Osteocyte (in vitro differentiated cells): ENCODE measurements around the gene AKAP13. TPM values are rescaled to one million over a fixed set of nuclear protein-coding genes. Genes with fewer than 3 reads are reported as not detected.

ENCODE experiments used
- DNase-seq: peaks from one replicate; pipeline ENCODE4 v3.0.0; 2021; ENCODE audit warnings: mixed read lengths; ENCODE audit not compliant: unreplicated experiment; ENCODE audit errors: extremely low spot score
- H3K27ac Mint-ChIP-seq: one replicate; pipeline ENCODE4 v1.8.0; 2021; ENCODE audit warnings: mild to moderate bottlenecking, mixed read lengths; ENCODE audit not compliant: unreplicated experiment
- H3K27me3 Mint-ChIP-seq: one replicate; pipeline ENCODE4 v1.8.0; 2021; ENCODE audit warnings: mixed read lengths; ENCODE audit not compliant: unreplicated experiment
- H3K36me3 Mint-ChIP-seq: one replicate; pipeline ENCODE4 v1.8.0; 2021; ENCODE audit warnings: mixed read lengths; ENCODE audit not compliant: unreplicated experiment
- H3K4me1 Mint-ChIP-seq: one replicate; pipeline ENCODE4 v1.8.0; 2021; ENCODE audit warnings: mixed read lengths; ENCODE audit not compliant: unreplicated experiment
- H3K4me3 Mint-ChIP-seq: one replicate; pipeline ENCODE4 v1.8.0; 2021; ENCODE audit warnings: mild to moderate bottlenecking, moderate library complexity, mixed read lengths; ENCODE audit not compliant: unreplicated experiment
- H3K9me3 Mint-ChIP-seq: one replicate; pipeline ENCODE4 v1.8.0; 2021; ENCODE audit warnings: mixed read lengths; ENCODE audit not compliant: unreplicated experiment
- total RNA-seq: library from RNA; stranded (reverse); gene quantifications from 2 replicates; pipeline ENCODE4 v1.2.1, GENCODE V29; 2021
- TF ChIP-seq, protein P1 (sequence below): fragments of 200-600 bp; sonication (generic); IDR thresholded peaks from 2 replicates; pipeline ENCODE4 v1.5.0; 2021; ENCODE audit warnings: antibody characterized with exemption, mild to moderate bottlenecking, moderate library complexity

AKAP13 gene
- total RNA-seq, 1 donor from 2014 or later: 146 TPM

DNA sequence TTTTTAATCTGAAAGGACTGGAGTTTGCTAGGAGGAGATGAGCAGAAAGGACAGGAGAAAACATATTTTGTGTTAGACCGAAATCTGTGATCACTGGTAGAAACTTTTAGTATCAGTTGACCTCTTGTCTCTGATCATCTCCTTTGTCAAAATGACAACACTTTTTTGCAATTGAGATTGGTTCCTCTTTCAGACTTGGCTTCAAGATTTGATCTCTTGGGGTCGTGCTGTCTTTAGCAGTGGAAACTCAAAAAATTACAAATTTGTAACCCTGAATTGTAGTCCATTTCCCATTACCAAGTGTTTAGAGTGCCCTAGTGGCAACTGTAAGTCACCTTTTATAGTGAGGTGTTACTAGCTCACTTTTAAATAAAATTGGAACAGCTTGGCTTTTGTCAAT is 306.9 kb downstream of the AKAP13 start:
- TF ChIP-seq, protein P1, sequence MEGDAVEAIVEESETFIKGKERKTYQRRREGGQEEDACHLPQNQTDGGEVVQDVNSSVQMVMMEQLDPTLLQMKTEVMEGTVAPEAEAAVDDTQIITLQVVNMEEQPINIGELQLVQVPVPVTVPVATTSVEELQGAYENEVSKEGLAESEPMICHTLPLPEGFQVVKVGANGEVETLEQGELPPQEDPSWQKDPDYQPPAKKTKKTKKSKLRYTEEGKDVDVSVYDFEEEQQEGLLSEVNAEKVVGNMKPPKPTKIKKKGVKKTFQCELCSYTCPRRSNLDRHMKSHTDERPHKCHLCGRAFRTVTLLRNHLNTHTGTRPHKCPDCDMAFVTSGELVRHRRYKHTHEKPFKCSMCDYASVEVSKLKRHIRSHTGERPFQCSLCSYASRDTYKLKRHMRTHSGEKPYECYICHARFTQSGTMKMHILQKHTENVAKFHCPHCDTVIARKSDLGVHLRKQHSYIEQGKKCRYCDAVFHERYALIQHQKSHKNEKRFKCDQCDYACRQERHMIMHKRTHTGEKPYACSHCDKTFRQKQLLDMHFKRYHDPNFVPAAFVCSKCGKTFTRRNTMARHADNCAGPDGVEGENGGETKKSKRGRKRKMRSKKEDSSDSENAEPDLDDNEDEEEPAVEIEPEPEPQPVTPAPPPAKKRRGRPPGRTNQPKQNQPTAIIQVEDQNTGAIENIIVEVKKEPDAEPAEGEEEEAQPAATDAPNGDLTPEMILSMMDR: no peak
- H3K9me3 Mint-ChIP-seq: no peaks in the 10 kb centered on the region
- H3K4me3 Mint-ChIP-seq: no peak overlapping the region
- peaks cover 20% of the 10 kb centered on the region for H3K4me1 Mint-ChIP-seq
- H3K27me3 Mint-ChIP-seq: no peaks in the 10 kb centered on the region
- H3K36me3 Mint-ChIP-seq: peaks cover 38% of the 10 kb centered on the region
- no peak for DNase-seq
- H3K27ac Mint-ChIP-seq: no peak overlapping the region

DNA sequence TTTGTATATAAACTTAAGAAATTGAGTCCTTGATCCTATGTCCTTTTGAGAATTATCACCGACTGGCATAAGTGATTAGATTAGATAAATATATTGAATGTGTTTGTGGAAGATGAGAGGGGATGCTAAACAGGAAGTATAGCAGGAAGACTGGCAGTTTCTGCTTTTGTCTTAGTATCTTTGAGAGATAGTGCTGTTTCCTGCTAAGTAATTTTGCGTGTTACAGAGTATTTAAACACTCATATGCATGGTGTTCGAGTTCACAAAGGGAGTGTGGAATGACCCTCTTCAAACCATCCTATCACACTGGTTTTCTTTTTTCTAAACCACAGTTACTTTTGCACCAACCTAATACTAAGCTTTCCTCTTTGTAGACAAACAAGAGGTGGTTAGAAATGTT is 308.3 kb downstream of the AKAP13 start:
- Mint-ChIP-seq H3K4me3 (no peak overlapping the region), H3K27ac (peak overlapping the region; percentile 95), H3K36me3 (peaks cover 41% of the 10 kb centered on the region), H3K27me3 (no peaks in the 10 kb centered on the region), H3K4me1 (peaks cover 20% of the 10 kb centered on the region), H3K9me3 (no peaks in the 10 kb centered on the region)
- TF ChIP-seq, protein P1: no peak
- DNase-seq: no peak

DNA sequence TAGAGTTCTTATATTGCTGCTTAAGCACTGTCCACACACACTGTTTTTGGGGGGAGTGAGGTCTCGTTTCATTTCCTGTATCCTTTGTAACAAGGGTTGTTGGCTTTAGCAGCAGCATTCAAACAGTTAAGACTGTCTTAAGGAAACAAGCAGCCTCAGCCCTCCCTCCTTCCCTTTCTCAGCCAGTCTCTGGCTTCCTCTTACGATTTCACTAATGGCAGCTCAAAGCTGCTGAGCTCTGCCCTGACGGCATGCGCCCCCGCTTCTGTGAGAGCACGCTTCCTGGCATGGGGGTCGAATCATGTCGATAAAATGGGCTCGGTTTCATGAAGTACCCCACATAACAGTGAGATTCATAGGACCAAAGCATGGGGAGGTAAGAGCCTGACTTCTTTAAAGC is 309.3 kb downstream of the AKAP13 start:
- peaks cover 20% of the 10 kb centered on the region for H3K4me1 Mint-ChIP-seq
- no peaks in the 10 kb centered on the region for H3K27me3 Mint-ChIP-seq
- DNase-seq: no peak
- TF ChIP-seq, protein P1: no peak
- H3K4me3 Mint-ChIP-seq: peak overlapping the region; percentile 76
- peaks cover 34% of the 10 kb centered on the region for H3K36me3 Mint-ChIP-seq
- H3K9me3 Mint-ChIP-seq: no peaks in the 10 kb centered on the region
- H3K27ac Mint-ChIP-seq: peak overlapping the region; percentile 95

DNA sequence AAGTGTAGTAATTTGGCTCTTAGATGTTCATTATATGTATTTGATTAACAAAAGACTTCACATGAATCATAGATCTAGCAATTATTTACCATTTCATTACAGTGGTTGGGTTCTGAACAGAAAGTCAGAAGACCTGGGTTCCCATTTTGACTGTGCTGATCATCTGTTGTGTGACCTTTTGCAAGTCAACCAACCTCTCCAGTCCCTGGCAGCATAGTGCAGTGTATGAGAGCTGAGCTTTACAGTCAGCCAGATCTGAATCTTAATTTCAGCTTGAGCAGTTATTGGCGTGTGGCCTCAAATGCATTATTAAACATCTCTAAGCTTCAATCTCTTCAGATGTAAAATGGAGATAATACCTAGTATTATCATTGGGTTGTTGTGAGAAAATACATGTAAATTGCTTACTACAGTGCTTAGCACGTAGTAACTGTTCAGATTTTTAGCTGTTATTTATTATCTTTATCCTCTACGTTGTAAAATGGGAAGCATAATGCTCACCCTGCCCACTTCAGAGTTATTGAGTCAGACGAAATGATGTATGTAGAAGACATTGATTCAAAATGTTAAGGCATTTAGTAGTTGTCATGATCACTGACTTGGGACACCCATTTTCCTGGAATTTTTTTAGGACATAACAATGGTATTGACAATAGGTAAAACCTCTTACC is 310.3 kb downstream of the AKAP13 start:
- TF ChIP-seq, protein P1: no peak
- Mint-ChIP-seq H3K36me3 (peaks cover 36% of the 10 kb centered on the region), H3K27me3 (no peaks in the 10 kb centered on the region), H3K27ac (peak overlapping the region; percentile 95), H3K4me1 (peaks cover 20% of the 10 kb centered on the region), H3K9me3 (no peaks in the 10 kb centered on the region), H3K4me3 (peak overlapping the region; percentile 76)
- DNase-seq: no peak

DNA sequence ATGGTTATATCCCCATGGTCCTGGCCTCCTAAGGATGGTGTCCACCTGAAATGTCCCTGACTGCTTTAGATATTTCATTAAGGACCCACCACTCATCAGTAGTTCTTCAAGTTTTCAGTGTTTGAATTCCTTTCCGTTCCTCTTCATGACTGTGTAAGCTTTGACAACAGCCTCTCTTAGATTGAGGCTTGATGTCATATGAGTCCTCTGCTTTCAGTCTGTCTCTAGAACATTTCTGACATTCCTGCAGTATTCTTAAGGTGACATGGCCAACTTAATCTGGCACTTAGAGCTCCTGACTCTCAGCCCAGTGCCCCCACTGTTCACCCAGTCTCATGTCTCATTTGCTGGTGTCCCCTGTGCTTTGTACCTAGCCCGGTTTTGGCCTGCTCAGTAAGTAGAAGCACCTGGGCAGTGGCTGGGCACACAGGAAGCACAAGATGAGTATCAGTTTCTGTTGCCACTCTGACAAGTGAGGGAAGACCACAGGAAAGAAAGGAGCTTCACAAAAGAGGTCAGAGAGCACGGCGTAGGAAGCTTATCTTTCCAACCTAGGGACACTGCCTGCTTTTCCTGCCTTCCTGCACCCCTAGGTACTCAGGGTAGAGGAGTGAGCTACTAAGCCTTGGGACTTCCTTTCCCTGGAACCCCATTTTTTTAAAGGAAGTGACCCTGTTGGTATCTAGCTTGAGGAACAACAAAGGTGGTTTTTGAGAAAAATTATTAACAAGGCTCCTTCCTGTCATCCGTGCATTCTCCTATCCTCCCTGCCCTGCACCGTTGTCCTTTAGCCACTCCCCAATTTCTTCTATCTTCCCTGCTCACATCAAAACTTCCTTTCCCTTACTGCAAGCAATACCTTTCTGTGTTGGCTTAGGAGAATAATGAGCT is 311.2 kb downstream of the AKAP13 start:
- no peaks in the 10 kb centered on the region for H3K9me3 Mint-ChIP-seq
- peaks cover 20% of the 10 kb centered on the region for H3K4me1 Mint-ChIP-seq
- H3K4me3 Mint-ChIP-seq: no peak overlapping the region
- TF ChIP-seq, protein P1: no peak
- peaks cover 33% of the 10 kb centered on the region for H3K36me3 Mint-ChIP-seq
- H3K27ac Mint-ChIP-seq: peak overlapping the region; percentile 46
- H3K27me3 Mint-ChIP-seq: no peaks in the 10 kb centered on the region
- DNase-seq: no peak
